ENCODE results near the gene FN3K. TPM values are rescaled to one million over a fixed set of nuclear protein-coding genes. Genes with fewer than 3 reads are reported as not detected.
A peak's percentile ranks its signal among the peaks of the same experiment; 100 is the strongest.

FN3K gene
- total and polyA plus RNA-seq, 2 donors (not counting 3 experiments of a cell fraction or from before 2014, with no cell fraction given), result 2.0 to 12.0 TPM

DNA sequence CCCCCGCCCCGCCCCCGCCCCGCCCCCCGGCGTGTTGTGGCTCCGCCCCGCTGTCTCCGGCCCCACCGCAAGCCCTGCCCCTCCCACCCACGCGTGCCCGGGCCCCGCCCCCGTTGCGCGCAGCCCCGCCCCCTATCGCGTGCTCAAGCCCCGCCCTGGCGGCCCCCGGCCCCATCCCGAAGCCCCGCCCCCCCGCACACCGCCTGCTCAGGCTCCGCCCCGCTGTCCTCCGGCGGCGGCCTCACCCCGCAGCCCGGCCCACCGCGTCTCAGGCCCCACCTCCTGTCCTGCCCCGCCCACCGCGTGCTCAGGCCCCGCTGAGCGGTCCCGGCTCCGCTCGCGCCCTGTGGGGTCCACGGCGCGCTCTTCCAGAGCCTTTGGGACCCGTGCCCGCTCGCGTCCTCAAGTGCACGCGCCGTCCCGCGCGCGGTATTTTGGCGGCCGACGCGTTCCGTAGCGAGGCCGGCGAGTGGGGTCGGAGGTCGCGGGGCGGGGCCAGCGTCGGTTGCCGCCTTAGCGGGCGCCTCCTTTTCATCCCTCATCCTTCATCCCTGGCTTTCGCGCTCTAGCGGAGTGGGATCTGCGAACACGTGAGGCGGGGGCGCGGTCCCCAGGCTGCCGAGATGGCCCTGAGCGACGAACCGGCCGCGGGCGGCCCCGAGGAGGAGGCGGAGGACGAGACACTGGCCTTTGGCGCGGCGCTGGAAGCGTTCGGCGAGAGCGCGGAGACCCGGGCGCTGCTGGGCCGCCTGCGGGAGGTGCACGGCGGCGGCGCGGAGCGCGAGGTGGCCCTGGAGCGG is 16.4 kb downstream of the FN3K start, which contains the start of gene TBCD:
TSS of gene TBCD (plus strand) at position 495 of the 800 bp plus-strand sequence. CDS start at position 624, 129 bp downstream.
- peak; percentile 90 for DNase-seq (ENCODE audit: low read depth, low spot score)
- peak within 1 kb of the TSS; percentile 0 for H3K27ac ChIP-seq (ENCODE audit: insufficient read depth, low read depth, low read length)
- no peaks in the 10 kb centered on the region for H3K27me3 ChIP-seq (ENCODE audit: control insufficient read depth in 2 of 2, insufficient read depth in 2 of 2, low read length in 2 of 2)
- peak within 1 kb of the TSS; percentile 67 to 84 (median 83) for H3K4me3 ChIP-seq (replicated peaks in 1 of 3; ENCODE audit: insufficient read depth in 1 of 3, low read depth in 1 of 3, low read length in 3 of 3)
- dilution Hi-C loops (cut with MboI; ENCODE audit: extremely low pct_ligation_motif_present, low sequenced_read_pairs), result no loop called here
- no peaks in the 10 kb centered on the region for H3K9me3 ChIP-seq (replicated peaks; ENCODE audit: control insufficient read depth, insufficient read depth, low read length)
- TF ChIP-seq POLR2A (IDR thresholded peaks at IDR 0.05; ENCODE audit: low read depth, low read length) (no peak), EZH2 (IDR thresholded peaks at IDR 0.05; ENCODE audit: borderline replicate concordance, low read depth, low read length, severe bottlenecking) (no peak), POLR2AphosphoS5 (IDR thresholded peaks at IDR 0.05; ENCODE audit: insufficient read depth, low read depth, low read length) (peak; percentile 41)
- TF ChIP-seq, protein P1, sequence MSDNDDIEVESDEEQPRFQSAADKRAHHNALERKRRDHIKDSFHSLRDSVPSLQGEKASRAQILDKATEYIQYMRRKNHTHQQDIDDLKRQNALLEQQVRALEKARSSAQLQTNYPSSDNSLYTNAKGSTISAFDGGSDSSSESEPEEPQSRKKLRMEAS (IDR thresholded peaks at IDR 0.05; ENCODE audit: insufficient read depth, insufficient read length), result peak; percentile 57
- peak; percentile 80 for FAIRE-seq
- no peaks in the 10 kb centered on the region for H4K20me1 ChIP-seq (replicated peaks; ENCODE audit: control insufficient read depth, extremely low read depth, insufficient read depth, low read length)
- H3K9me1 ChIP-seq (replicated peaks; ENCODE audit: control insufficient read depth, extremely low read depth, insufficient read depth, low read length), result no peaks in the 10 kb centered on the region
- POLR2A ChIA-PET, result interaction anchor here (0.7 kb wide), 1 partner anchor 16 kb away, joined by 3 read pairs; the partner anchor contains the start of gene FN3K
- CTCF ChIA-PET, result no interaction called here
- peaks cover 0 to 2% of the 10 kb centered on the region in 2 experiments for H3K36me3 ChIP-seq (ENCODE audit: control insufficient read depth in 2 of 2, extremely low read depth in 1 of 2, insufficient read depth in 2 of 2, low read length in 2 of 2)
- no TSS peak for BruUV-seq (replicated peaks)
- peak within 1 kb of the TSS; percentile 97 for H2AFZ ChIP-seq (ENCODE audit: low read depth, low read length)
- H3K9ac ChIP-seq (replicated peaks; ENCODE audit: extremely low read depth, insufficient read depth, low read length), result peak within 1 kb of the TSS; percentile 64
- H3K79me2 ChIP-seq (ENCODE audit: control insufficient read depth, insufficient read depth, low read length), result peaks cover 30% of the 10 kb centered on the region
- intact Hi-C loops (cut with micrococcal nuclease), result loop anchor here (1.0 to 2.0 kb wide), 2 partner anchors 16 to 35 kb away; partner anchors contain the start of genes FN3K and FN3KRP
- H3K4me1 ChIP-seq (ENCODE audit: control insufficient read depth, extremely low read depth, insufficient read depth, low read length), result peaks cover 5% of the 10 kb centered on the region
- peak within 1 kb of the TSS; percentile 38 for H3K4me2 ChIP-seq (ENCODE audit: insufficient read depth, low read length)
